ENCODE data around the gene ZNF280A.
"Not testable (repeated sequence)": the region's sequence is repeated elsewhere in the genome, so short reads cannot be mapped to it uniquely, and the experiment has no call there.

The ZNF280A gene

GRCh38 chr22:22523494-22523893, 3.4 kb upstream of the ZNF280A start:
- DNase-seq (ENCODE audit: low read depth), result no peak
- no peak for TF ChIP-seq CTCF (conservative IDR thresholded peaks at IDR 0.05; ENCODE audit: low read depth, low read length)
- H3K4me3 ChIP-seq (ENCODE audit: low read depth, low read length), result no peak overlapping the region

GRCh38 chr22:22521631-22522030, 1.6 kb upstream of the ZNF280A start:
- H3K4me3 ChIP-seq (ENCODE audit: low read depth, low read length), result no peak overlapping the region
- no peak for DNase-seq (ENCODE audit: low read depth)
- no peak for TF ChIP-seq CTCF (conservative IDR thresholded peaks at IDR 0.05; ENCODE audit: low read depth, low read length)

GRCh38 chr22:22520667-22521602, 865 bp upstream of the ZNF280A start:
- H3K4me3 ChIP-seq (ENCODE audit: low read depth, low read length), result no peak overlapping the region
- TF ChIP-seq CTCF (conservative IDR thresholded peaks at IDR 0.05; ENCODE audit: low read depth, low read length), result no peak
- peak; percentile 35 for DNase-seq (ENCODE audit: low read depth)

- H3K4me3 ChIP-seq (ENCODE audit: low read depth, low read length), result peak overlapping the region; percentile 30
- DNase-seq (ENCODE audit: low read depth), result no peak
Observed at GRCh38 chr22:22519591-22519990, 479 bp downstream of the ZNF280A start.

DNA sequence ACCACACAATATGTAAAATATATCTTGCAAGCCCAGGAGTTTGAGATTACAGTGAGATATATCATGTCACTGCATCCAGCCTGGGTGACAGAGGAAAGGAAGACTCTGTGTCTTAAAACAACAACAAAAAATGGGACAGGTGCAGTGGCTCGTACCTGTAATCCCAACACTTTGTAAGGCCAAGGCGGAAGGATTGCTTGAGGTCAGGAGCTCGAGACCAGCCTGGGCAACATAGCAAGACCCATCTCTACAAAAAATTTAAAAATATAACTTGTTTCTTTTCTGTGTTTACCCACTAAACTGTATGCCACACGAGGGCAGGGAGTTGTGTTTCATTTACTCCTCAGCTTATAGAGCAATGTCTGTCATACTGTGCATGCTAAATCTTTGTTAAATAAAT, 3.1 kb downstream of the ZNF280A start:
- no peak for TF ChIP-seq CTCF (conservative IDR thresholded peaks at IDR 0.05; ENCODE audit: low read depth, low read length)
- no peak overlapping the region for H3K4me3 ChIP-seq (ENCODE audit: low read depth, low read length)

More at GRCh38 chr22:22519591-22519990, 479 bp downstream of the ZNF280A start:
- TF ChIP-seq CTCF (conservative IDR thresholded peaks at IDR 0.05; ENCODE audit: low read depth, low read length), result no peak

DNA sequence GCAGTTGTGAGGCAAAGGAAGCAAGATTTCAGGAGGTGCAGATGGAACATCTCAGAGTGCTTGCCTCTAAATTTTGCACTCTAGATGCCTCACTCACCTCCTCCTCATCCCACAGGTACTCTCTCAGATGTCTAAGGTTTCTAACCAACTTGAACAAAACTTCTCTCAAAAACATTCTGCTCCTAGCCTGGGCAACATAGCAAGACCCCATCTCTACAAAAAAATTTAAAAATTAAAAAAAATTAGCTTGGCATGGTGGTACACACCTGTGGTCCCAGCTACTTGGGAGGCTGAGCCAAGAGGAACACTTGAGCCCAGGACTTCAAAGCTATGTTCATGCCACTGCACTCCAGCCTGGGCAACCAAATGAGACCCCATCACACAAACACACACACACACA, 4.2 kb downstream of the ZNF280A start:
- TF ChIP-seq CTCF (conservative IDR thresholded peaks at IDR 0.05; ENCODE audit: low read depth, low read length), result no peak
- no peak for DNase-seq (ENCODE audit: low read depth)
- H3K4me3 ChIP-seq (ENCODE audit: low read depth, low read length), result no peak overlapping the region

More for the DNA sequence above, 3.1 kb downstream of the ZNF280A start:
- no peak for DNase-seq (ENCODE audit: low read depth)

DNA sequence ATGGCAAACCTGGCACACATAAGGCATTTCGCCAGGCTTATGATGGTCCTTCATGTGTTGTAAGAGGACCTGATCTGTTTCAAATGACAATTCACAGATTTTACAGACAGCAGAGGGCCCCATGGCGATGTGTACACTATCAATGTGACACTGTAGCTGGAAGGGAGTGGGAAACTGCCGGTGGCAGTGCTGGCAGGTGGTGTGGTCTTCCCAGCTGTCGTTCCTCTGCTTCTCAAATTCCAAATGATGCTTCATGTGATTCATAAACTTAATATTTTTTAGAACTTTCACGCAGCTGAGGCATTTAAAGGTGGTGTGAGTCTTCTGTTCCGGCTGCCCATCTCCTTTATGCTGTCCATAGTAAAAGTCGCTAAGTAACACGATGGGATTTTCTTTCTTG, 5.6 kb downstream of the ZNF280A start:
- not testable (repeated sequence) for H3K4me3 ChIP-seq (ENCODE audit: low read depth, low read length); DNase-seq (ENCODE audit: low read depth)
